Right kidney (tissue), 1 donor: ENCODE results near the gene IBA57.
"Not testable (repeated sequence)": the region's sequence is repeated elsewhere in the genome, so short reads cannot be mapped to it uniquely, and the experiment has no call there.

Experiments
- DNase-seq: peaks from one replicate; pipeline ENCODE4 v3.0.0-alpha.2; 2016

IBA57 gene

DNA sequence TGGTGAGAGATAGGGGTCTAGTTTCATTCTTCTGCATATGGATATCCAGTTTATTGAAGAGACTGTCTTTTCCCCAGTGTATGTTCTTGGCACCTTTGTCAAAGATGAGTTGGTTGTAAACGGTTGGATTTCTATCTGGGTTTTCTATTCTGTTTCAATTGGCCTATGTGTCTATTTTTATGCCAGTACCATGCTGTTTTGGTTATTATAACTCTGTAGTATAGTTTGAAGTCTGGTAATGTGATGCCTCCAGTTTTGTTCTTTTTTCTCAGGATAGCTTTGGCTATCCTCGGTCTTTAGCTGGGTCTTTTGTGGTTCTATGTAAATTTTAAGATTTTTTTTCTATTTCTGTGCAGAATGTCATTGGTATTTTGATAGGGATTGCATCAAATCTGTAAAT is 22.6 kb downstream of the IBA57 start:
- not testable (repeated sequence) for DNase-seq

DNA sequence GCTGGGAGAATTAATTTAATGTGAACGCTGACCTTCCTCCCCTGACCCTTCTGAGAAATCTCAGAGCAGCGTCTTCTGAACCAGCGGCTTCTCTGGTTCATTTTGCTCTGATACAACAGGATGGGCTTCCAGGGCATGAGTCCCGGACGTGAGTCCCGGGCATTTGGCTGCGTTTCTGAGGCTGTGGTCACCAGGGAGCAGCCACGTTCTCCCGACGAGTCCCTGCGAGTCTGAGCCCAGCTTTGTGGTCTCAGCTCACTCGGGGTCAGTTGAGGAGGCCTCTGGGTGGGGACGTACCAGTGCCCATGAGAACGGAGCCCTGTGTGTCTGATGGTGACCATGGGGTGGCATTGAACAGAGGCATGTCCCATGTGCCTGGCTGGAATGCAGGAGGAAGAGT is 24.6 kb downstream of the IBA57 start:
- DNase-seq = no peak

DNA sequence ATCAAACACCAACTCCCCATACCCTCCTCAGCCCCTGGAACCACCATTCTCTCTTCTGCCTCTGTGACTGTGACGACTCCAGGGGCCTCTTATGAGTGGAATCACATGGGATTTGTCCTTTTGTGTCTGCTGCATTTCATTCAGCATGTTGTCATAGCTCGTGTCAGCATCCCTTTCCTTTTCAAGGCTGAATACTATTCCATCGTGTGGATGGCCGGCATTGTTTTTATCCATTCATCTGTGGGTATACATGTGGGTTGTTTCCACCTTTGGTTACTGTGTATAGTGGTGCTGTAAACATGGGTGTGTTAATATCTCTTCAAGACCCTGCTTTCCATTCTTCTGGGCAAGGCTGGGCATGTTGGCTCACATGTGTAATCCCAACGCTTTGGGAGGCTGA is 25.2 kb downstream of the IBA57 start:
- no peak for DNase-seq

DNA sequence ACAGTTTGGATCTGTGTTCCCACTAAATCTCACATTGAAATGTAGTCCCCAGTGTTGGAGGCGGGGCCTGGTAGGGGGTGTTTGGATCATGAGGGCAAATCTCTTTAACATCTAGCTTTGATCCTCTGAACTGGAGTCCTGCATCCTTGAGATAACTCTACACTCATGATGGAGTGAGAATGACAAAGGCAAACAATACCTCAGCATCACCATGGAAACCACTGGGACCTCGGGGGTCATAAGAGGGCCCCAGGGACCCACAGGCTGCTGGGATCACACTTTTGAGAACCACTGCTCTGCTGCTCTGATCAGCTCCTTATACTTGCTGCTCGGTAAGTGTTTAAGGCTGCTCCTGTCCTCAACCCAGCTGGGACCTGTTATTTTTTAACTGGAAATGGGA is 28.8 kb downstream of the IBA57 start:
- DNase-seq = no peak

DNA sequence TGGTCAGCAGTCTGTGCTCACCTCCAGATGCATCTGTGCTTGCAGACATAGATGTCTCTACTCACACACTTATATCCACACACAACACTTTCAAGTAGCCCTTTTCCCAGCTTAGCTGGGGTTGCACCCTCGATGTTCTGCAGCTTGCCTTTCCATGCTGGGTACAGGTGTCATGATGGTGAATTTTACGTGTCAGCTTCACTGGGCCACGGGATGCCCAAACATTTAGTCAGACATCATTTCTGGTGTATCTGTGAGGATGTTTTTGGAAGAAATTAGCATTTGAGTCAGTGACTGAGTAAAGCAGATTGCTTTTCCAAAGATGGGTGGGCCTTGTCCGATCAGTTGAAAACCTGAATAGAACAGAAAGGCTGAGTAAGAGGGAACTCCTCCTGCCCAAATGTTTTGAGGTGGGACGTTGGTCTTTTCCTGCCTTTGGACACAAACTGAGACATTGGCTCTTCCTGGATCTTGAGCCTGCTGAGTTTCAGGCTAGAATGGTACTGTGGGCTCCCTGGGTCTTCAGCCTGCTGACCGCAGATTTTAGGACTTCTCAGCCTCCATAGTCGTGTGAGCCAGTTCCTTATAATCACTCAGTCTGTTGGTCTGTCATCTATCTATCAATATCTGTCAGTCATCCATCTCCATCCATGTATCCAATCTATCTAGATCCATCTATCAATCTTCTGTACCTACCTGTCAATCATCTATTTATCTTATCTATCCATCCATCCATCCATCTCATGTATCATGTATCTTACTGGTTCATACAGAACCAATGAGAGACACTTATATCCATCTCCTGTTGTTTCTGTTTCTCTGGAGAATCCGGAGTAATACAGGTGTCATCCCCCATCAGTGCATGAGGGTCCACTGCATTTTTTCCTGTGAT is 29.6 kb downstream of the IBA57 start:
- DNase-seq = no peak

DNA sequence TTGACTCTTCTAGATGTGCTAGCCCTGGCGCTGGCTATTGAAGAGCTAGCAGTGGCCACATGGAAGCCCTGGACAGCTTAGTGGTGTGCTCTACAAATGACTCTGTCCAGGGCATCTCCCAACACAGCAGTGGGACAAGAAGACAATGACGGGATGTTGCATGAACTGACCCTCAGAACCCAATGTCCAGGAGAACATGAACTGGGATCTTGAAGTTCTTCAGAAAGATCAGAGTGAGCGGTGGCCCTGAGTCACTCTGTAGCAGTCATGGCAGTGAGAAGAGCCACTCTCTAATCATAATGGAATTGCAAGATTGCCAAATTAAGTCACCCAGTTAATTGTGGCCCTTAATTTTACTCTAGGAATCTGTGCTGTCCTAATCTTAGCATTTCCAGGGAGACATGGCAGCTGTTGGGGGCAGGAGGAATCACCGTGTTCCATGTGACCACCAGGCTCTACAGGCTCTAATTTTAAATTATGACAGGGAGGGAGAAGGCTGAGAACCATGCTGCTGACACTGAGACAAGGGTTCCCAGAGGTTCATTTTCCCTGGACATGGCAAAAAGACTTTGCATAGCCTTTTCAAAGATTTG is 32.0 kb downstream of the IBA57 start:
- no peak for DNase-seq

DNA sequence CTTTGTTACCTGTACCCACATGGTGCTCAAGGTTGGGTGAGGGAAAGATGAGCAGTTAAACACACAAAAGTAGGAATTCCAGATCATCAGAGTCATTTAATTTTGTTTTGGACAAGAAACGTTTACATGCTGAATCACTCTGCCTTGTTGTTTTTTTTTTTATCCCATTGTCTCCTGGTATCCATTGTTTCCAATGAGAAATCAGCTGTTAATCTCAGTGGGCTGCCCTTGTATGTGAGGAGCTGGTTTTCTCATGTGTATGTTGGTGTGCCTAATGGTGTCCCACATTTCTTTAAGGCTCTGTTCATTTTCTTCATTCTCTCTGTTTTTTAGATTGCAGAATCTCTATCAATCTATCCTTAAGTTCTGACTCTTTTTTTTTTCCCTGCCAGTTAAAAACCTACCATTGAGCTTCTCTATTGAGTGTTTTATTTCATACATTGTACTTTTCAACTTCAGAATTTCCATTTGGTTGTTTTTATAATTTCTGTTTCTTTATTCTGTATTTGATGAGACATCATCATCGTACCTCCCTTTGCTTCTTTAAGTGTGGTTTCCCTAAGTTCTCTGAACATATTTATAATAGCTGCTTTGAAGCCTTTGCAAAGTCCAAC is 33.5 kb downstream of the IBA57 start:
- no peak for DNase-seq

DNA sequence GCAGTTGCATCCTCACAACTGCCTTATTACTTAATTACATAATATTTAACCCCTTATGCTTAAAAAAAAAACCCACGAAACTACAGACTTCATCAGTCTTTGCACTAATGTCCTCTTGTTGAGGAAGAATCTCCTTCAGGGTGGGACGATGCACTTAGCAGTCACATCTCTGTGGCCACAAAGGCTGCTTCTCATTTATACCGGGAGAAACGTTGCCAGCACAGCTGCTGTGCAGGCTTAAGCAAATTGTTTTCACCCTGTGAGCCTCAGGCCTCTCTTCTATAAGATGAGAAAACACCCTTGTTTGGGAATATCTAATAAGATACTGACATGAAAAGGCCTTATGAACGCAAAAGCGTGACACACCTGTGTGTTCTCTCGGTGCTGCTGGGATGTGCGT is 39.4 kb downstream of the IBA57 start:
- no peak for DNase-seq

DNA sequence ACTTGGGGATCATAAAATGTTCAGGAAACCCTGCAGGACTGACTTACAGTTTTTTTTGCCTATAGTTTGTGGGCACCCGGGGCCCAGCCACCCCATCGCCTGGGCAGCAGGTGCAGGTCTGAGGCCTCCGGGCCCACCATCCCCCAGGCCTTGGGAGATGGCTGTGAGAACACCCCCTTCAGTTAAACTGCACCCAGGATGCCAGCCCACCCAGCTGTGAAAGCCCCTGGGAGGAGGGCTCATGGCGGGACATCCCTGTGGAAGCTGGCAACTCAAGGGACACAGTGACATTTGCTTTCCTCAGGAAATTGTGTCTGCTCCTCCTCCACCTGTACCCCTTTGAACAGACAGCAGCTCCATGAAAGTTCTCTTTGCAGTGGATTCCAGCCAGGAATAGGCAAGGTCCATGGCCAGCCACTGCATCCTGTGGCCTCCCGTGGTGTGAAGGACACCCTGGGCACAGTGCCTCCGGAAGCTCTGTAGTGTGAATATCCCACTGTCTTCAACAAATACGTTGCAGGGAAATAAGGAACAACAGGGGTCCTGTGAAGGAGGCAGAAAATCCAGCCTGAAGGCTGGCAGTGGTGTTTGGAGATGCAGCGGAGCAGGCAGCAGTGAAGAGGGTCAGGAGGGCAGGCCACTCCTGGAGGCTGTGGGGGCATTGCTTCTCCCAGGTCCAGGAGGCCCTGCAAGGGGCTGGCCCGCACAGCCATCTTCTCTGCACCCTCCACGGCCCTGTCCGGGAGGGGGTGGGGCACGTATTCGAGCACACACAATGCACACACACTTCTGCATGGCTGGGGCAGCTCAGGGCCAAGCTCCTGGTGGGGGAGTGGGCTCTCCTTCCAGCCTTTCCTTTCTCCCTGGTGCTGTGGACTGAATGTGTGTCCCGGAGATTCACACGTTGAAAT is 40.2 kb downstream of the IBA57 start:
- DNase-seq = no peak

DNA sequence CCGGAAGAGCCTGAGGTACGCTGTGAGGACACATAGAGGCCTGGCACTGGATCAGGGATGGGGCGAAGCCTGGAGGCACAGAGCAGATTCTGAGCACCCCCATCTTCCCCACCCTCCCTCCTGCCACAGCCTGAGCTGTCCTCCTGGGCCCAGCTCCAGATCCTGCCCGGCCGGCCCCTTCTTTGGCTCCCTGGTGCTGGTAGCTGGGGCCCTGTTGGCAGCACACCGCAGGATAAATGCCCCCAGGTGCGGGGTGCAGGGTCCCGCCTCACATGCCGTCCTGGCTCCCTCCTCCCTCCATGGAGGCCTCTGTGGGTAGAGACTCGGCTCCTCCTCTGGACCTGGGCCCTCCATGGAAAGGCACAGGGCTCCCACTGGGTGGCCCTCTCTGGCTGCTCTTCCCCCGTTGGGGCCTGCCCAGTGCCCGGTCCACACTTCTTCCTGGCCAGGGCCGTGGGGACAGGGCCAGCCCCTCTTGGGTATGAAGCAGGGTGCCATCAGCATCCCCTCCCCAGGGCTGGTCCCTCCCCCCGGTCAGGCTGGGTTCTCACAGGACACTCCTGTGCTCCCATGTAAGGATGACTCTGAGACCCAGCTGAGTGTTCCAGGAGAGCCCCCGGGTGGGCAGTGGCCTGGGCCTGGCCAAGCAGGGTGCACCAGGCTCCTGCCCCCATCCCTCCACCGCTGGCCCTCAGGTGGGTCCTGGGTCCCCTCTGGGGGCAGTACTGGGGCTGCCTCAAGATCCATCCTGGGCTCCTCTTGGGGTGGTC is 41.2 kb downstream of the IBA57 start:
- DNase-seq = no peak

DNA sequence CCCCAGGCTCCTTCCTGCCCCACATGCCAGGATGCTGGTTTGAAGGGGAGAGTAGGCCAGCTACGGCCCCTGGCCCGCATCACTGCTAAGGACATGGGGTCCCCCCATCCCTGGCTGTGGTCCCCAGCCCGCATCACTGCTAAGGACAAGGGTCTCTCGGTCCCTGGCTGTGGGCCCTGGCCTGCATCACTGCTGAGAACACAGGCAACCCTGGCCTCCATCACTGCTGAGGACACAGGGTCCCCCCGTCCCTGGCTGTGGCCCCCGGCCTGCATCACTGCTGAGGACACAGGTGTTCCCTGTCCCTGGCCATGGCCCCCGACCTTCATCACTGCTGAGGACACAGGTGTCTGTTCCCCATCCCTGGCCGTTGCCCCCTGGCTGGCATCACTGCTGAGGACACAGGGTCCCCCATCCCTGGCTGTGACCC is 41.8 kb downstream of the IBA57 start:
- DNase-seq = no peak

DNA sequence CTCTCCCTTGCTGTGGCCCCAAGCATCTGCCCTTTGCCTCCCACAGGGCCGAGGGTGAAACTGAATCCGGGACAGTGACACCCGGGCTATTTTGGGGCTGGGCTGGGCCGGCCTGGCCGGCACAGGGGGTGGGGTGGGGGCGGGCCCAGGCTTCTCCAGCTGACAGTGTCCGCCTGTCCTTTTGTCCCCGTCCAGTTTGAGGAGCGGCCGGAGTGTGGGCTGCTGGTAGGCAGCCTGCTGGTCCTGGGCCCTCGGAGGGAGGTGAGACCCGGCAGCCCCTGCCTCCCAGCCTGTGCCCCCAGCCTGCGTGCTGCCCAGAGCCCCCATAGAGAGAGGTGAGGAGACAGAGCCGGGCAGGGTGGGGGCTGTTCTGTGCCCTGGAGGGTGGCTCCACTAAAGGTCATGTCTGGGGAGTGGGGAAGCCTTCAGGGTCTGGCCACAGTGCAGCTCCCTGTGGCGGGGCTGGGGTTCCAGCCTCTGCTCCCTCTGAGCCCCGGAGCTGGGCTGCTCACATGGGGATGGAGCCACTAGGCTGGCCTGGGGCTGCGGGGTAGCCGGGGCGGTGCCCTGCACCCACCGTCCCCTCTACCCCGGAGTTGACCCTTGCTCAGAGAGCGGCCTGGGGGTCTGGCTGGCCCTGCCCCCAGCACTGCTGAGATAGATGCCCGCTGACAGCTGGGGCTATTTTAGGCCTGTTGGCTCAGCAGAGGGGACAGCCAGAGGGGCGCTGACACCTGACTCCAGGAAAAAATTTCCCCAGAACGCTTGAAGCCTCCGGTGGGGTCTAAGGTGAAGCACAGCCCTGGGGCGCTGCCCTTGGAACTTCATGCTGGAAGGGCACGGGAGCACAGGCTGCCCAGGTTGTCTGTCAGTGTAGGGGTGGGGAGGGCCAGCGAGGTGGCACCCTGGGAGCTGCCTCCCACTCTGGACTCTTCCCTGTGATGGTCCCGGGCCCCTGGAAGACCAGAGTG is 42.5 kb downstream of the IBA57 start, which contains the start of gene OBSCN:
TSS of gene OBSCN (plus strand) at position 194 of the 971 bp plus-strand sequence. CDS start 3,740 bp downstream, outside the sequence.
- no peak for DNase-seq

DNA sequence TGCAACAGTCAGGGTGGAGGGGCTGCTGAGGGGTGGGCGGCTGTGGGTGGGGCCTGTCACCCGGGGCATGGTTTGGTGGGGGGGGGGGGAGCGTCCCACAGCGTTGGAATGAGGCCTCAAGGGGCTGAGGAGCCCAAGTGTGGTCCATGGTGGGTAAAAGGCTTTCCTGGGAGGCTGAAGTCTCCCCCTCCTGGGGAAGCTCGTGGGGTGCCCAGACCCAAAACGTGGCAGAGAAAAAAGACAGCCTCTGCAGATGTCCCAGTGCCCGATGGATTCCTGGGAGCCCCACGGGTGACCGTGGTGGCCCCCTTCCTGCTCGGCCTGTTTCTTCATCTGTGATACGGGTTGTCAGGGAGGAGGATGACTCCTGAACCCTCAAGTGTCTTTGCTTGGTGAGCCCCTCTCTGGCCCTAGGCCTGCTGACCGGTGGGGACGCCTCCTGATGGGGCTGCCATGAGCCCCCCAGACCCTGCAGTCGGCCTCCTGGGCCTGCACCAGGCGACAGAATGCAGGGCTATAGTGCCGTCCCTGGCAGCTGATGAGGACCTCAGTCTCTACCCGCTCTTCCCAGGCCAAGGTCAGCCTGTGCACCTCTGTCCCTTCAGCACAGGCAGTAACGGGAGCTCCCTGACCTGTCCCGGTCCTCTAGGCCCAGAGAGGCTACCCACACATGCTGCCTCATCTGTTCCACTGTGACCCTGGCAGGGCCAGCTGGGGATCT is 43.4 kb downstream of the IBA57 start:
- DNase-seq = no peak

DNA sequence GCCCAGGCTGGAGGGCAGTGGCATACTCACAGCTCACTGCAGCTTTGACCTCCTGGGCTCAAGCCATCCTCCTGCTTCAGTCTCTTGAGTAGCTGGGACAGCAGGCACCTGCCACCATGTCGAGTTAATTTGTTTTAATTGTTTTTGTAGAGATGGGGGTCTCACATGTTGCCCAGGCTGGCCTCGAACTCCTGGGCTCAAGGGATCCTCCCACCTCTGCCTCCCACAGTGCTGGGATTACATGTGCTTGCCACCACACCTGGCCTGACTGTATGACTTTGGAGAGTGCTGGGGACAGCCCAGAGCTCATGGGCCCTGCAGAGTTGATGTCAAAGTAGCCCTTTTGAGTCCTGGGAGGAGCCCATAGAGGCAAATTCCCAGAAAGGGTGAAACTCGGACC is 44.1 kb downstream of the IBA57 start:
- DNase-seq = no peak

DNA sequence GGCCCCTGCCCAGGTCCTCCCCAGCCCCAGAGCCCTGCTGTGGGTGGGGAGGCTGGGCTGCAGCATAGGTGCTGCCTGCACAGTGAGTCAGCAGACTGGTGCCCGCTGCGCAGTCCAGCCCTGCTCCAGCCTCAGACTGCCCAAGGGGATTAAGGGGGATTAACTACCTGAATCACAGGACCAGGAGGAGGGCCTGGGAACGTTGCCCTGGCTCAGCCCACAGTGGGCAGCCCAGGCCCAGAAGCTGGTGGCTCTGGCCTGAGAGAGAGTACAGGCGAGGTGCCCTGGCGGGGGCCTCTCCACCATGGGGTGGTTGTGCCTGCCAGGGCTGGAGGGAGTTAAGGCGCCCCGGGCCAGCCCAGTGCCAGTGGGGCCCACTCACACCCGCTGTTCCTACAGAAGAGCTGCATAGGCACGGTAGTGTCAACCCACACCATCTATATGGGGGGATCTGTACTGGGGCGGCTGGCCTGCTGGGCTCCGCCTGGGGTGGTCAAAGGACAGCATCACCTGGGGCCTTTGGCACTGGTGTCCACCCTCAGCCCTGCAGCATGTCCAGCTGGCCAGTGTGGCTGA is 44.6 kb downstream of the IBA57 start:
- DNase-seq = no peak

DNA sequence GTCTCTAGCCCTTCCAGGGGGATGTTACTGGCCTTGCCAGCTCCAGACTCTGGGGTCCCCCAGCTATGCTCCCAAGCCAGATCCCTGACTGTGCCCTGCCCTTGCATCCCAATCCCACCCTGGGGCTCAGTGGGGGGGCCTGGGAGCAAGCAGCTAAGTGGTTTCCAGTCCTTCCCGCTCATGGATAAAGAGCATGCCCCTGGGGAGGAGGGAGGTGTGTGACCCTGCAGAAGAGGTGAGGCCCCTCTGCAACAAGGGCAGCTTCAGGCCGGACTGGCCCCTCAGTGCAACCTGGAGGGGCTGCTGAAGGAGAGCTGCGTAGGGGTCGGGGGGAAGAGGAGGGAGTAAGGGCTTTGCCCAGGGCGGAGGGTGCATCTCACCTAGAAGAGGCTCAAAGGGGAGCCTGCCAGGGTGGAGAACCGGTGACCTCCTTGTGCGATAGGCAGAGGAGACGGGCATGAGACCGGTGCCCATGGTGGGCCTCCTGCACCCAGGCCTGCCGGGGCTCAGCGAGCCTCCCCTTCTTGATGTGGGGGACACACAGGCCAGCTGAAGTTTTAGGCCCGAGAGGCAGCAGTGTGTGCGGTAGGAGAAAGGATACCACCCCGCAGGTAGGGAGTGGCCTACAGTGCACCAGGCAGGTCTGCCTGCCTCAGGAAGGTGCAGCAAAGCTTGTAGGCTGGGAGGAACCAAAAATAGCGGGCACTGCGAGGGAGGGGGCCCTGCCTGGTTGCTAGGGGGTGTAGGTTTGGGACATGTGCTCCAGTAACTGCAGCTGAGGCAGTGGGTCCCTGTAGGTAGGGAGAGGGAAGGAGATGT is 45.3 kb downstream of the IBA57 start:
- DNase-seq = no peak

DNA sequence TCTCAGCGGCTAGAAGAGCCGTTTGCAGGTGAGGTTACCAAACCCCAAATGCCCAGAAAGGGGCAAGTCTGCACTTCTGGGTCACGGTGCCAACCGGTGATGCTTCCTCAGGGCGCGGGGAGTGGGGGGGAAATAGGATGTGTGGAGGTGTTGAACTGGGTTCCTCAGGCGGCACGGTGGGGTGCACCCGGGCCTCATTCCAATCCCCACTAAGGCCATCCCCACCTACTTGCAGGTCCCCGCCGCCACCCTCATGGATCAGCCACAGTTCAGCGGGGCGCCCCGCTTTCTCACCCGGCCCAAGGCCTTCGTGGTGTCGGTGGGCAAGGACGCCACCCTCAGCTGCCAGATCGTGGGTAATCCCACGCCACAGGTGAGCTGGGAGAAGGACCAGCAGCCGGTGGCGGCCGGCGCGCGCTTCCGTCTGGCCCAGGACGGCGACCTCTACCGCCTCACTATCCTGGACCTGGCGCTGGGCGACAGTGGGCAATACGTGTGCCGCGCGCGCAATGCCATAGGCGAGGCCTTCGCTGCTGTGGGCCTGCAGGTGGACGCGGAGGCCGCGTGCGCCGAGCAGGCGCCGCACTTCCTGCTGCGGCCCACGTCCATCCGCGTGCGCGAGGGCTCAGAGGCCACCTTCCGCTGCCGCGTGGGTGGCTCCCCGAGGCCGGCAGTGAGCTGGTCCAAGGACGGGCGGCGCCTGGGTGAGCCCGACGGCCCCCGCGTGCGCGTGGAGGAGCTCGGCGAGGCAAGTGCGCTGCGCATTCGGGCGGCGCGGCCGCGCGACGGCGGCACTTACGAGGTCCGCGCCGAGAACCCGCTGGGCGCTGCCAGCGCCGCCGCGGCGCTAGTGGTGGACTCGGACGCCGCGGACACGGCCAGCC is 46.2 kb downstream of the IBA57 start:
- no peak for DNase-seq
